GM21825 (cell line): Measurements from ENCODE around the gene TEX51.

Experiments
- ATAC-seq: cut with Tn5 transposase; IDR thresholded peaks from one replicate; pipeline ENCODE4 v1.9.1; 2021; ENCODE audit warnings: mild to moderate bottlenecking, moderate library complexity; ENCODE audit not compliant: unreplicated experiment

TEX51 gene

GRCh38 chr2:126949775-126950174 lies 51.1 kb downstream of the TEX51 start:
- no peak for ATAC-seq

GRCh38 chr2:126950504-126950903 lies 51.8 kb downstream of the TEX51 start:
- ATAC-seq = no peak
